OCI-LY3 (cell line): Measurements from ENCODE around the gene ZNF827.
A peak's percentile ranks its signal among the peaks of the same experiment; 100 is the strongest.

ENCODE experiments used
- H2AFZ ChIP-seq: fragments of 200-600, 300-600 bp; shearing (Covaris generic); 2 replicates; pipeline ENCODE4 v1.6.0; 2014; ENCODE audit warnings: antibody characterized with exemption, low read depth, low read length
- H3K27ac ChIP-seq: fragments of 200-600, 300-600 bp; sonication (generic); 2 replicates; pipeline ENCODE4 v1.5.1; 2014; ENCODE audit warnings: mild to moderate bottlenecking, low read length, moderate library complexity, mixed read lengths
- H3K27me3 ChIP-seq: fragments of 200-600, 300-600 bp; sonication (generic); 2 replicates; pipeline ENCODE4 v1.6.1; 2014; ENCODE audit warnings: low read depth, low read length, mixed read lengths
- H3K36me3 ChIP-seq: fragments of 200-600, 300-600 bp; sonication (generic); replicated peaks from 2 replicates; pipeline ENCODE3; 2014; ENCODE audit warnings: low read depth, low read length, mixed read lengths
- H3K4me1 ChIP-seq: fragments of 300-600, 200-600 bp; sonication (generic); 2 replicates; pipeline ENCODE4 v1.6.1; 2014; ENCODE audit warnings: low read length, mixed read lengths
- H3K4me2 ChIP-seq: fragments of 200-600, 300-600 bp; sonication (generic); 2 replicates; pipeline ENCODE4 v1.6.1; 2014; ENCODE audit warnings: low read length, mixed read lengths
- H3K4me3 ChIP-seq: fragments of 300-600, 200-600 bp; sonication (generic); 2 replicates; pipeline ENCODE4 v1.5.1; 2014; ENCODE audit warnings: antibody characterized with exemption, mild to moderate bottlenecking, low read length, moderate library complexity
- H3K79me2 ChIP-seq: fragments of 300-600, 200-600 bp; shearing (Covaris generic); 2 replicates; pipeline ENCODE4 v1.6.1; 2014; ENCODE audit warnings: mild to moderate bottlenecking, low read length, mixed read lengths
- H3K9ac ChIP-seq: fragments of 300-600, 200-600 bp; shearing (Covaris generic); 2 replicates; pipeline ENCODE4 v1.6.0; 2014; ENCODE audit warnings: mild to moderate bottlenecking, low read length, moderate library complexity
- H3K9me3 ChIP-seq: fragments of 200-600, 300-600 bp; shearing (Covaris generic); 2 replicates; pipeline ENCODE4 v1.6.1; 2014; ENCODE audit warnings: low read length, mixed read lengths; ENCODE audit not compliant: insufficient read depth
- H4K20me1 ChIP-seq: fragments of 200-600, 300-600 bp; sonication (generic); 2 replicates; pipeline ENCODE4 v1.6.1; 2016; ENCODE audit warnings: low read length, mixed read lengths; ENCODE audit not compliant: insufficient read depth
- EZH2phosphoT487 ChIP-seq: fragments of 200-600 bp; shearing (Covaris generic); IDR thresholded peaks from 2 replicates; pipeline ENCODE4 v1.6.1; 2018; ENCODE audit warnings: antibody characterized with exemption, mixed run types, low read depth
- TF ChIP-seq, protein P1 (sequence below): fragments of 200-600, 300-600 bp; sonication (generic); IDR thresholded peaks from 2 replicates; pipeline ENCODE4 v1.5.1; 2014; ENCODE audit warnings: antibody characterized with exemption, low read length, low read depth

The ZNF827 gene

DNA sequence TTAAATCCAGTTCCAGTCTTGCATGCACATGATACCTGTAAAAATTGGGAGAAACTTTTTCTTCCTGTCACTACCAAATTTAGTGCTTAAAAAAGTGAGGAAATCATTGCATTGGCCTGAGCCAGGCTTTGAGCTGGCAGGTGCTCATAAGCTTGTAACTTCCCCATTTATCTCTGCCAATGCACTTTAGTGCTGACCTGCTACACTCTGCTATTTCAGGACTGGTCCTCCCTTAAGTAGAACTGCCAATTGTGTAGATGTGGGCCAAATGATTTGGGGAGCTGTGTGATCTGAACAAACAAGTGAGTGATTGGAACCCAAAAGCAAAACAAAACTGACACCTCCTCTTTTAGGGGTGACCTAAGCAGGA, 51.8 kb downstream of the ZNF827 start:
- H3K36me3 ChIP-seq: peaks cover 46% of the 10 kb centered on the region
- peaks cover 69% of the 10 kb centered on the region for H4K20me1 ChIP-seq
- H2AFZ ChIP-seq: no peak overlapping the region
- no peak overlapping the region for H3K27ac ChIP-seq
- peaks cover 36% of the 10 kb centered on the region for H3K79me2 ChIP-seq
- no peaks in the 10 kb centered on the region for H3K27me3 ChIP-seq
- H3K4me1 ChIP-seq: peaks cover 43% of the 10 kb centered on the region
- H3K9me3 ChIP-seq: no peaks in the 10 kb centered on the region
- no peak overlapping the region for H3K9ac ChIP-seq
- H3K4me3 ChIP-seq: no peak overlapping the region
- 0 out of 2 replicates have a peak overlapping the region, but pooled peaks have one; percentile 17 for H3K4me2 ChIP-seq
- no peak for TF ChIP-seq EZH2phosphoT487
- TF ChIP-seq, protein P1, sequence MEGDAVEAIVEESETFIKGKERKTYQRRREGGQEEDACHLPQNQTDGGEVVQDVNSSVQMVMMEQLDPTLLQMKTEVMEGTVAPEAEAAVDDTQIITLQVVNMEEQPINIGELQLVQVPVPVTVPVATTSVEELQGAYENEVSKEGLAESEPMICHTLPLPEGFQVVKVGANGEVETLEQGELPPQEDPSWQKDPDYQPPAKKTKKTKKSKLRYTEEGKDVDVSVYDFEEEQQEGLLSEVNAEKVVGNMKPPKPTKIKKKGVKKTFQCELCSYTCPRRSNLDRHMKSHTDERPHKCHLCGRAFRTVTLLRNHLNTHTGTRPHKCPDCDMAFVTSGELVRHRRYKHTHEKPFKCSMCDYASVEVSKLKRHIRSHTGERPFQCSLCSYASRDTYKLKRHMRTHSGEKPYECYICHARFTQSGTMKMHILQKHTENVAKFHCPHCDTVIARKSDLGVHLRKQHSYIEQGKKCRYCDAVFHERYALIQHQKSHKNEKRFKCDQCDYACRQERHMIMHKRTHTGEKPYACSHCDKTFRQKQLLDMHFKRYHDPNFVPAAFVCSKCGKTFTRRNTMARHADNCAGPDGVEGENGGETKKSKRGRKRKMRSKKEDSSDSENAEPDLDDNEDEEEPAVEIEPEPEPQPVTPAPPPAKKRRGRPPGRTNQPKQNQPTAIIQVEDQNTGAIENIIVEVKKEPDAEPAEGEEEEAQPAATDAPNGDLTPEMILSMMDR: no peak

DNA sequence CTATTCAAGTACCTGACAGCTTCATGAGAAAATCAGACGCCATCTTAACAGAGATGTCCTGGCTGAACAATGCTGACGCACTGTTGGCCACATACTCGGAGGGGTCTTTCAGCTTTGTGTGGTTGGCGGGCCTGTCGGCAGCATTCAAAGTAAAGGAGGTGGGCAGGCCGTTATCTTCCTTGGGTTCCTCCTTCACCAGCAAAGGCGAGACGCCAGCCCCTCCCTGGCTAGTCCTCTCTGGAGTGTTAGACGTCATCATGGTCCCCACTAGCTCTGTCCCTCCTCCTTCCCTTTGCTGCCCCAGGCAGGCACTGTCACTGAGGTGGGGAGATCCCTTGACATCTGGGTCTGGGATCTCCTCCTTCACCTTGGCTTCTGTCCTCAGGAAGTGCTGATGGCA, 53.0 kb downstream of the ZNF827 start:
- Histone ChIP-seq H3K9ac (no peak overlapping the region), H3K4me1 (peaks cover 45% of the 10 kb centered on the region), H3K79me2 (peaks cover 45% of the 10 kb centered on the region), H3K27me3 (no peaks in the 10 kb centered on the region), H4K20me1 (peaks cover 74% of the 10 kb centered on the region), H3K27ac (no peak overlapping the region), H3K36me3 (peaks cover 47% of the 10 kb centered on the region), H2AFZ (no peak overlapping the region), H3K4me3 (no peak overlapping the region), H3K9me3 (no peaks in the 10 kb centered on the region), H3K4me2 (peak overlapping the region; percentile 34)
- TF ChIP-seq, protein P1: no peak
- TF ChIP-seq EZH2phosphoT487: no peak

DNA sequence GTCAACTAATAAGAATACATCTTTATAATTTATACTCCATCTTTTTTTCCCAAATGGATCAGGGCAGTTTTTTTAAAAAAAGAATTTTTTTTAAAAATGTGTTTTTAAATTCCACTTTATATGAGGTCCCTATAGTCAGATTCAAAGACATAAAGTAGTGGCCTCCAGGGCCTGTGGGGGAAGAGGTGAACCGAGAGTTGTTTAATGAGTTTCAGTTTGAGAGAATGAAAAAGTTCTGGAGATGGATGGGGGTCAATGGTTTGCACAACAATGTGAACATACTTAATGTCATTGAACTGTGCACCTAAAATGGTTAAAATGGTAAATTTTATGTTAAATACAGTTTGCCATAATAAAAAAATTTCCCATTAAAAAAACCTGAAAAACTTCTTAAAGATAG, 53.8 kb downstream of the ZNF827 start:
- TF ChIP-seq, protein P1: no peak
- TF ChIP-seq EZH2phosphoT487: no peak
- Histone ChIP-seq H3K27me3 (no peaks in the 10 kb centered on the region), H4K20me1 (peaks cover 72% of the 10 kb centered on the region), H3K79me2 (peaks cover 51% of the 10 kb centered on the region), H3K4me1 (peaks cover 45% of the 10 kb centered on the region), H3K4me3 (no peak overlapping the region), H3K36me3 (peaks cover 48% of the 10 kb centered on the region), H3K4me2 (peak overlapping the region; percentile 15; the same call in 1 of the 2 replicates), H2AFZ (no peak overlapping the region), H3K9ac (no peak overlapping the region), H3K27ac (no peak overlapping the region), H3K9me3 (no peaks in the 10 kb centered on the region)

DNA sequence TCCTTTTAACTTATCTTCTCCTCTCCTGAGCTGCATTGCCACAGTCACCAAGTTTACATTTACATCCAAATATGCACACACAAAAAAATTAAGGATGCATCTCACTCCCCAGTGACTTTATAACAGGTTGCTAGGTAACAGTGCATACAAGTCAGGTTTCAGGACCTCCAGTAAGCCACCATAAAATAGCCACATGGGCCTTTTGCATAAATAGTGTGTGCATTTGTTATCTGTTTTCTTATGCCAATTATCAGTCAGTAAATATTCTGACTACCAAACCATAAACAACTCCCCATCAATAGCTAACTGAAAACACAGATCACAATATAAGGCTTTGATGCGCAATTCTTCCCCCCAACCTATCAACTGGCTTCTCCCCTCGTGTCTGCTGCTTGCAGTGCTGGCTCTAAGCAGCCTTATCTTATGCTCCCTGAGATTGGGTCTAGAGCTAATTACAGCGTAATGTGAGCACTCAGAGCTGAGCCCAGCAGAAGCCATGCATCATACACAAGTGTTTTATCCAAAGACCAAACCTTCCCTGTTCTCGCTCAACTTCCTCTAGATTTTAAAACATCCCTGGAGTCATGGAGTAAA, 55.4 kb downstream of the ZNF827 start:
- TF ChIP-seq, protein P1: no peak
- no peak for TF ChIP-seq EZH2phosphoT487
- Histone ChIP-seq H3K4me2 (no peak overlapping the region), H3K9me3 (no peaks in the 10 kb centered on the region), H3K9ac (no peak overlapping the region), H4K20me1 (peaks cover 67% of the 10 kb centered on the region), H3K36me3 (peaks cover 48% of the 10 kb centered on the region), H3K4me3 (no peak overlapping the region), H3K79me2 (peaks cover 51% of the 10 kb centered on the region), H3K27ac (no peak overlapping the region), H3K4me1 (peaks cover 45% of the 10 kb centered on the region), H3K27me3 (no peaks in the 10 kb centered on the region), H2AFZ (no peak overlapping the region)
